Activated CD4-positive, alpha-beta T cell treated with anti-CD3 and anti-CD28 coated beads, Interleukin-2, amount 50 U/mL, for 24 hours (primary cell): Measurements from ENCODE around the gene HHAT.
"Not testable (repeated sequence)": the region's sequence is repeated elsewhere in the genome, so short reads cannot be mapped to it uniquely, and the experiment has no call there.

ENCODE experiments used
- DNase-seq, 2 donors: peaks; one replicate each; pipeline ENCODE4 v3.0.0-alpha.2; 2020; ENCODE audit warnings: low read depth in 1 of 2, low spot score in 1 of 2

Gene HHAT

GRCh38 chr1:210394281-210394821 is 65.6 kb downstream of the HHAT start:
- DNase-seq = no peak

- no peak for DNase-seq
Measured at GRCh38 chr1:210396541-210396940, 67.8 kb downstream of the HHAT start.

DNA sequence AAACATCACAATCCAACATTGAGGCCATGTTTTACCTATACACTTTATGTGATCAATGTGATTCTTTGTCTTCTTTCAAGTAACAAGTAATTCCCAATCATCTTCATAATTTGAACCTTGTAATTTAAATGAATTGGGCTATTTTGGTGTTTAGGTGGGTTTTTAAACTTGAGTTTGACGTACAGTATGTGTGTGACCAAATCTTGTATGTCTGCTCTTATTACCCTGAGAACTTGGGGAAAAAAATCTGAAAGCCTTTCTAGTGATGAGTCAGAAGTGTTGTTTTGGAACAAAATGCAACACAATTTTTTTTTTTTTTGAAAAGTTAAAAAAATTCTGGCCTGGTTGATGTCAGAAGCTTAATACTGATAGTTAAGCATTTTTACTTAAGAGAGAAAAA is 68.5 kb downstream of the HHAT start:
- no peak for DNase-seq

DNA sequence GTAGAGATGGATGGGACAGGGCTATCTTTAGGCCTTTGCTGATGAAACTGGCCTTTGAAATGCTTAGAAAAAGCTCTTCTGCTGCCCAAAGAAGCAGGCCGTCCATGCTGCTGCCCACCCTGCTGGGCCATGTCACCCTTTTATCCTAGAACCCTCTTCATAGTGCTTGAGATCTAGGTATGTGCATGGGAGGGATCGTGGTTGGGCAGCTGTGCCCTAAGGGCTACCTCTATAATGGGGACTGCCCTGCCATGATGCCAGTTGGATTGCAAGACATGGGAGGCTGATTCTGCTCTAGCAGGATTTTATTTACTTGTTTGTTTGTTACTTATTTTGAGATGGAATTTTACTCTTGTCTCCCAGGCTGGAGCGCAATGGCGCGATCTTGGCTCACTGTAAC is 69.0 kb downstream of the HHAT start:
- no peak for DNase-seq

DNA sequence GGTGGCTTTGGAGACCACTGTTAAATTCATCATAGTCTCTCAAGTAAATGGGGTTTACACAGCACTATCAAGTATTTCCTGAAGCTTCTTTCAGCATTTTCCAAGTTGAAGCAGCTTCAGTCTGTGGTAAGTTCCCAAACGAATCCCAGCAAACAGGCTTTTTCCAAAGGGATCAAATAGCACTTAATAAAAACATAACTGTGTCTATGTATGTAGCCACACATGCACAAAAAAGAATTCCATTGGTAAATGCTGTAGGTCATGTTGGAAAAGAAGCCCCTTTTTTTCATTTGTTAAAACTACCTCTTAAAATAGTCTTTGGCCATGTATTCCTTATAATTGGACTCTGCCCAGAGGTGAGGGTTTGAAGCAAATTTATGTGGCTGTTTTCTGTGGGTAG is 69.8 kb downstream of the HHAT start:
- no peak for DNase-seq

DNA sequence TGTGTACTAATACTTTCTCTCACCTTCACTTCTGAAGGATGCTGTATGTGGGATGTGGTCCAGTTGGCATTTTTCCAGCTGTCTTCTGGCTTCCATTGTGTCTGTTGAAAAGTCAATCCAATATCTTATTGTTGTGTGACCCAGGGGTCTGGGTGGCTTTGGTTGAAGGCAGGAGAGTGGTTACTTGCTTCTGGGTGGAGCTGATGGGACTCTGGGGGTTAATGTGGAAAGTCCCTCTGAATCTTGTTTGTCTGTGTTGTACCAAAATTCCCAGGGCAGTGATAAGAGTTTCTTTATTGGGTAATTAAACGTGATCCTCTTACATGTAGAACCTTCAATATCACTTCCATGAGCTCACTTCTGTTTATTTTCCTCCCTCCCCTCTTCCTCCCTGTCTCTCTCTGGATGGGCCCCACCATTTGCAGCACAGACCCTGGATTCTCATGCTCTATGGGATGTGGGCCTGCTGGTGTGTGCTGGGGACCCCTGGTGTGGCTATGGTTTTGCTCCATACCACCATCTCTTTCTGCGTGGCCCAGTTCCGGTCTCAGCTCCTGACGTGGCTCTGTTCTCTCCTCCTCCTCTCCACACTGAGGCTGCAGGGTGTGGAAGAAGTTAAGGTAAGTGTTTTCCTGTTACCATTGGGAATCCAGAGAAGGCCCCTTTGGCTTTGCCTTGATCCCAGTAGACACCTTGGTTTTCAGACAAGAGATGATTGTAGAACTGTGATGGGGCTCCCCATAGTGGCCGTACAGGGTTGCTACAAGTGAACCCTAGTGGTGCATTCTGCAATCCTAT is 71.5 kb downstream of the HHAT start:
- DNase-seq = peak in 1 of 2 donors; percentile 37

- DNase-seq = no peak
Measured at GRCh38 chr1:210402560-210402959, 73.9 kb downstream of the HHAT start.

DNA sequence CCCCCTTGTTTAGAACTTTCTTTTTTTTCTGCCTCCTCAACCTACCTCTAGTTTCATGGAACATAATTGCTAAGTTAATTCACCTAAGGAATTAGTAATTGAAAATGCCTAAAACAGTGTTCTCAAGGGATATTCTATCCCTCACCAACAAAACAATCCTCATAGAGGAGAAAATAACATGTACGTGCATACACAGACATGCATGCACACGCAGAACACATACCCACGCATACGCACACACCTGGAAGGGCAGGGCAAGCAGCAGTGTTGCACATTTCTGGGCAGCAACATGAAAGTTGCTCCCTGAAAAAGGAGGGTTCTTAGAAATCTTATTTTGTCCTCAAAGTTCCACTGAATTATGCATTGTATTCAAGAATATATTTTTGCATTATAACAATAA is 76.6 kb downstream of the HHAT start:
- DNase-seq = no peak

DNA sequence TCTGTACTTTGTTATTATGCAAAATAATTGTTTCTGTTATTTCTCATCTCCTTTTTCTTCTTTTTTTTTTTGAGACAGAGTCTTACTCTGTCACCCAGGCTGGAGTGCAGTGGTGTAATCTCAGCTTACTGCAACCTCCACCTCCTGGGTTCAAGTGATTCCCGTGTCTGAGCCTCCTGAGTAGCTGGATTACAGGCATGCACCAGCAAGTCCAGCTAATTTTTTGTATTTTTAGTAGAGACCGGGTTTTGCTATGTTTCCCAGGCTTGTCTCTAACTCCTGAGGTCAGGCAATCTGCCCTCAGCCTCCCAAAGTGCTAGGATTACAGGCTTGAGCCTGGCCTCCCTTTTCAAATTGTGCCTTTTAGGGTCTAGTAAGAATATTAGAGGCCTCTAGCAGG is 77.6 kb downstream of the HHAT start:
- DNase-seq = not testable (repeated sequence)

DNA sequence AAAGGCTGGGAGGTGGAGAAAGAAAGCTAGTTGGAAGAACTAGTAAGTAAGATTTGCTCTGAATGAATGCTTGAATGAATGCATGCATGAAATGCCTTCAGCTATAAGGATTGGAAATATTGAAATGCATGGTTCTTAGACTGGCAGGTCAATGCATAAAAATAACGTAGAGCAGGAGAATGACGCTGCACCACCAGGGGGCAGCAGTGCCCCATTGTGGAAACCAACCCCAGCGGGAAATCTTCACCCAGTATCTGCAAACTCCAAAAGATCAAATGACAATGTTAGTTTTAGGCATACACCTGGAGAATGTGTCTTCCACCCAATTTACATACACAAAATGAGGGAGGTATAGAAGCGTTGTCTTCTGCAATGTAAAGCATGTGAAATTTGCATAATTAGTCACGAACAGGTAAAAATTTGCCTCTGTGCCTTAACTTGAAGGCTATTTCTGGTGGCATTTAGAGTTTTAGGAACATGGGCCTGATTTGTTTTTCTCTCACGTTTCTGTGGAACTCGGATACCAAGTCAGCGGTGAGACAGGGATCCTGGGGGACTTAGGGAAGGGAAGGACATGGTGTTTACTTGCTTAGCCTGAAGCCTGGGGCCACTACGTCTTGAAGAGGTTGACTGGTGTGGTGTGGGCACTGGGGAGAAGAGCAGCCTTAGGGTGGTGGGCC is 78.6 kb downstream of the HHAT start:
- DNase-seq = peak; percentile 70 to 73

GRCh38 chr1:210407887-210408252 is 79.2 kb downstream of the HHAT start:
- no peak for DNase-seq

DNA sequence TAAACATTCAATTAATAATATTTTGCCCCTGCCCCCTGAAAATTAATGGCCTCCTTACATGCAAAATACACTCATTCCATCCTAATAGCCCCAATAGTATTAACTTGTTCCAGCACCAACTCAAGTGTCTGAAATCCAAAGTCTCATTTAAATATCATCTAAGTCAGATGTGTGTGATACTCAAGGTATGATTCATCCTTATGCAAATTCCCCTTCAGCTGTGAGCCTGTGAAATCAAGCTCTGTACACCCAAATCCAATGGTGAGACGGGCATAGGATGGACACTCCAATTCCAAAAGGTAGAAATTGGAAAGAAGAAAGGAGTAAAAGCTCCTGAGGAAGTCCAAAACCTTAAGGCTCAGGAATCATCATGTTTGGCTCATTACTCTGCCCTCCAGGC is 83.5 kb downstream of the HHAT start:
- DNase-seq = no peak

DNA sequence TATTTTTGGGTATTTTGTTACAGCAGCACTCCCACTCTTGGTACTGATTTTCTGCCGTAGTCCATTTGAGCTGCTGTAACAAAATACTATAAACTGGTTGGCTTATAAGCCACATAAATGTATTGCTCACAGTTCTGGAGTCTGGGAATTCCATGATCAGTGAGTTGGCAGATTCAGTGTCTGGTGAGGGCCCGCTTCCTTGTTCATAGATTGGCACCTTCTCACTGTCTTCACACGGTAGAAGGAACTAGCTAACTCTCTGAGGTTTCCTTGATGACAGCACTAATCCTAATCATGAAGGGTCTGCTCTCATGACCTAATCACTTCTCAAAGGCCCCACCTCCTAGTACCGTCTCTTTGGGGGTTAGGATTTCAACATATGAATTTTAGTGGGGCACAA is 85.2 kb downstream of the HHAT start:
- DNase-seq = no peak

DNA sequence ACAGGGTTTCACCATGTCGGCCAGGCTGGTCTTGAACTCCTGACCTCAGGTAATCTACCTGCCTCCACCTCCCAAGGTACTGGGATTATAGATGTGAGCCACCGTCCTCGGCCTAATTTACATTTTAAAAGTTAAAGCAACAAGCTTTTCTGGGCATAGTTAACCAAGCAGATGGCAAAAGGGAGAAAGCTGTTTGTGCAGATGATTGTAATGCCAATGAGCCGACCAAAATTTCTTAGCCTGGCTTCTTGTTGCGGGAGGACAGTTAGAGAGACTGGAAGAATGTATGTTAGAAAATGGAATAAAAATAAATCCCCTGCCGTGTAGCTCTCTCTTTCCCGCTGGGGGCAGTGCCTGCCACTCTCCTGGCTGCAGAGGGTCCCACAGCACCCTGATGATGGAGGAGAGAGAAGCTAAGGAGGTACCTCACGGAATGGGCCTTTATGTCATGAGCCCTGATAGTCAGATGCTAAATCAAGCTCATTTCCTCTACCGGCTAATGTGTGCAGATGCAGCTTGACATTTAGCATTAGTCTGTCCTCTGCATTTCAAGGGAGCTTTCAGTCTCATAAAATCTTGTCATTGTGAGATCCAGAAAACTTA is 87.2 kb downstream of the HHAT start:
- no peak for DNase-seq

DNA sequence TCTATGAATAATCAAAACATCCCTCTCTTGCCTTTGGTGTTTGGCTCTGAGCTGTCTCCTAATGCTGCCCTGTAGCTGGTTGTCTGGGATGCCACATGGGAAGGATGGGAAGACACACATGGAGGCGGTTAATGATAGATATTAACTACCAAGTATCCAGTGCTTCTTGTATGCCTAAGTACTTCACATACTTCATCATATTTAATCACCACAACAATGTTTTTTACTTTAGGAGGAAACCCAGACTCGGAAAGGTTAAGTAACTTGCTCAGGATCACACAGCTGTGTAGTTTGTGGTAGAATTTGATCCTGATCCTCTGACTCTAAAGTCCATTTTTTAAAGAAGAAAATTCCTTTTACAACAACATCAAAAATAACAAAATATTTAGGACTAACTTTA is 88.0 kb downstream of the HHAT start:
- no peak for DNase-seq

GRCh38 chr1:210417881-210418280 is 89.2 kb downstream of the HHAT start:
- DNase-seq = no peak

GRCh38 chr1:210418863-210419650 is 90.4 kb downstream of the HHAT start:
- no peak for DNase-seq

GRCh38 chr1:210426696-210427095 is 98.0 kb downstream of the HHAT start:
- DNase-seq = not testable (repeated sequence)

GRCh38 chr1:210428696-210429095 is 100.0 kb downstream of the HHAT start:
- DNase-seq = no peak

- no peak for DNase-seq
Measured at GRCh38 chr1:210434223-210434622, 105.5 kb downstream of the HHAT start.

DNA sequence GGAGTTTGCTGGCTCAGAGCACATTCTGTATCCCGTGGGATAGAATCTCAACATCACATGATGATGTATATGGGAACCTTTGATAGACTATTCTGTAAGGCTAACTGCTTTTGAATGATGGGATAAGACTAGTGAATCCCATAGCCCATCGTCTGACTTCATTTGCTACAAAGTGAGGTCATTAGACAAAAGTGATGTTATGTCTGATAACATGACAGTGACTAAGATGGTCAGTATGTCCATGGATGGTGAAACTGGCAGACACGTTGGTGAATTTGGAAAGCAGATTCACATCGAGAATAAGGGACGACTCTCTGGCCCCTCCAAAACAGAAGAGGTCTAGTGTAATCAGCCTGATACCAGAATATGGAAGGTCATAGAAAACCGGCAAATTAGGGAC is 108.4 kb downstream of the HHAT start:
- DNase-seq = no peak
